Measurements from ENCODE around the gene CRB3. TPM values are rescaled to one million over a fixed set of nuclear protein-coding genes. Genes with fewer than 3 reads are reported as not detected.

CRB3 gene
- total RNA-seq, 1 experiment from 2014 or later = not detected

- H3K36me3 ChIP-seq = no peaks in the 10 kb centered on the region
- no peaks in the 10 kb centered on the region for H3K4me1 ChIP-seq (replicated peaks)
- DNase-seq (ENCODE audit: low read depth in 1 of 2, low spot score in 2 of 2) = no peak
- H3K27me3 ChIP-seq (replicated peaks) = peaks cover 25% of the 10 kb centered on the region
- H3K9me3 ChIP-seq (replicated peaks) = no peaks in the 10 kb centered on the region
- H3K4me3 ChIP-seq = no peak overlapping the region
- no peak overlapping the region for H3K27ac ChIP-seq
Observed at GRCh38 chr19:6482343-6482686, 18.2 kb downstream of the CRB3 start.

GRCh38 chr19:6483235-6483634, 19.2 kb downstream of the CRB3 start:
- no peak for DNase-seq (ENCODE audit: low read depth in 1 of 2, low spot score in 2 of 2)
- no peak overlapping the region for H3K27ac ChIP-seq
- no peaks in the 10 kb centered on the region for H3K36me3 ChIP-seq
- no peaks in the 10 kb centered on the region for H3K9me3 ChIP-seq (replicated peaks)
- peaks cover 25% of the 10 kb centered on the region for H3K27me3 ChIP-seq (replicated peaks)
- H3K4me3 ChIP-seq = no peak overlapping the region
- H3K4me1 ChIP-seq (replicated peaks) = no peaks in the 10 kb centered on the region

- Histone ChIP-seq H3K4me1 (replicated peaks) (no peaks in the 10 kb centered on the region), H3K36me3 (no peaks in the 10 kb centered on the region), H3K9me3 (replicated peaks) (no peaks in the 10 kb centered on the region), H3K4me3 (no peak overlapping the region), H3K27me3 (replicated peaks) (peaks cover 20% of the 10 kb centered on the region), H3K27ac (no peak overlapping the region)
- DNase-seq (ENCODE audit: low read depth in 1 of 2, low spot score in 2 of 2) = no peak
Observed at GRCh38 chr19:6484230-6484629, 20.2 kb downstream of the CRB3 start.

GRCh38 chr19:6484831-6485230, 20.8 kb downstream of the CRB3 start:
- no peak overlapping the region for H3K27ac ChIP-seq
- H3K27me3 ChIP-seq (replicated peaks) = peaks cover 18% of the 10 kb centered on the region
- no peaks in the 10 kb centered on the region for H3K36me3 ChIP-seq
- H3K4me1 ChIP-seq (replicated peaks) = no peaks in the 10 kb centered on the region
- no peaks in the 10 kb centered on the region for H3K9me3 ChIP-seq (replicated peaks)
- H3K4me3 ChIP-seq = no peak overlapping the region
- DNase-seq (ENCODE audit: low read depth in 1 of 2, low spot score in 2 of 2) = no peak

DNA sequence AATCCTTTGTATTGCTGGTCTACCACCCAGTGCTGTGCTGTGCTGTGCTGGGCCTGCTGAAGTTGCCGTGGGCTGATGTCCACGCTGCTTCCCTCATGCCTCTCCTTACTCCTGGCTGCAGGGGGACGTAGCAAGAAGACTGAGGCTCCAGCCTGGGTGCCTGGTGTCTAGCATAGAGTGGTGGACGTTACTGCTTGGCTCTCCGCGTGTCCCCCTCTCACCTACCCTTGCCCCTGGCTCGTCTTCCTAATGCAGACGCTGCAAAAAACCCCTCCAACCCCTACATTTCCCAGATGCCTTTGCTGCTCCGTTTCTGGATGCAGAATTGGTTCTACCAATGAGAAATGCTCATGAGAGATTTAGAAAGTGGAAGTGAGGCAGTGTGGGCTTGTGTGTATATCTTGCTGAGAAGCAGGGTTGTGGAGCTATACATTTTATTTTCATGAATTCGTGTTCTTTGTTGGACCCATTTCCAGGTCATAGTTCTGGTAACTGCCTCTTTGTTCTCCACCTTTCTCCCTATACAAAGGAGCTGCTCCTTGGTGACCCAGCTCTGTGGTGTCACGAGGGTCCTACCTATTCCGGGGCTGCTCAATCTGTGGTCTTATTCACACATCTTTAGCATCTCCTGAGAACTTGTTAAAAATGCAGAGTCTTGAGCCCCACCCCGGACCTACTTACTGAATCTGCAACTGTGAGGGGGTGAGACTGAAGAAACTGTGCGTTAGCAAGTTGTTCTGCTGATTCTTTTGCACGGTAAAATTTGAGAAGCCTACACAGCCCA, 25.4 kb downstream of the CRB3 start:
- H3K36me3 ChIP-seq = no peaks in the 10 kb centered on the region
- H3K9me3 ChIP-seq (replicated peaks) = no peaks in the 10 kb centered on the region; the same call in 1 of the 2 replicates
- DNase-seq (ENCODE audit: low read depth in 1 of 2, low spot score in 2 of 2) = no peak

DNA sequence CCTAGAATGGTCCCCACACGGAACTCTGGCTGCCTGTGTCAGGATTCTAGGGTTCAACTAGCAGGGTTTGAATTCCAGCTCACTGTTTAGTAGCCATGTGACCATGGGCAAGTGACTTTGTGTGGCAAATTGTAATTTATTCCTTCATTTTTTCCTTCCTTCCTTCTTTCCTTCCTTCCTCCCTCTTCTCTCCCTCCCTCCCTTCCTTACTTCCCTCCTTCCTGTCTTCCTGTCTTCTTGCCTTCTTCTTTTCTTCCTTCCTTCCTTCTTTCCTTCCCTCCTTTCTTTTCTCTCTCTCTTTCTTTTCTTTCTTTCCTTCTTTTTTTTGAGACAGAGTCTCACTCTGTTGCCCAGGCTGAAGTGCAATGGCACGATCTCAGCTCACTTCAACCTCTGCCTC, 26.1 kb downstream of the CRB3 start:
- Histone ChIP-seq H3K9me3 (replicated peaks) (no peaks in the 10 kb centered on the region; the same call in 1 of the 2 replicates), H3K36me3 (no peaks in the 10 kb centered on the region), H3K27me3 (replicated peaks) (no peaks in the 10 kb centered on the region), H3K4me1 (replicated peaks) (no peaks in the 10 kb centered on the region), H3K4me3 (no peak overlapping the region), H3K27ac (no peak overlapping the region)
- DNase-seq (ENCODE audit: low read depth in 1 of 2, low spot score in 2 of 2) = no peak

More for the DNA sequence above, 25.4 kb downstream of the CRB3 start:
- H3K27ac ChIP-seq = no peak overlapping the region
- H3K4me1 ChIP-seq (replicated peaks) = no peaks in the 10 kb centered on the region
- H3K27me3 ChIP-seq (replicated peaks) = no peaks in the 10 kb centered on the region
- H3K4me3 ChIP-seq = no peak overlapping the region

- H3K9me3 ChIP-seq (replicated peaks) = no peaks in the 10 kb centered on the region; the same call in 1 of the 2 replicates
- no peaks in the 10 kb centered on the region for H3K4me1 ChIP-seq (replicated peaks)
- no peak overlapping the region for H3K4me3 ChIP-seq
- H3K36me3 ChIP-seq = no peaks in the 10 kb centered on the region
- no peaks in the 10 kb centered on the region for H3K27me3 ChIP-seq (replicated peaks)
- no peak overlapping the region for H3K27ac ChIP-seq
- no peak for DNase-seq (ENCODE audit: low read depth in 1 of 2, low spot score in 2 of 2)
Observed at GRCh38 chr19:6491802-6492592, 27.9 kb downstream of the CRB3 start.

- Histone ChIP-seq H3K4me3 (no peak overlapping the region), H3K9me3 (replicated peaks) (no peaks in the 10 kb centered on the region; the same call in 1 of the 2 replicates), H3K4me1 (replicated peaks) (no peaks in the 10 kb centered on the region), H3K27ac (no peak overlapping the region), H3K36me3 (no peaks in the 10 kb centered on the region), H3K27me3 (replicated peaks) (no peaks in the 10 kb centered on the region; the same call in 1 of the 2 replicates)
- DNase-seq (ENCODE audit: low read depth in 1 of 2, low spot score in 2 of 2) = no peak
Observed at GRCh38 chr19:6494438-6495036, 30.5 kb downstream of the CRB3 start.

- Histone ChIP-seq H3K9me3 (replicated peaks) (no peaks in the 10 kb centered on the region; the same call in 1 of the 2 replicates), H3K27ac (no peak overlapping the region), H3K4me1 (replicated peaks) (no peaks in the 10 kb centered on the region), H3K4me3 (no peak overlapping the region), H3K27me3 (replicated peaks) (peaks cover 4% of the 10 kb centered on the region), H3K36me3 (no peaks in the 10 kb centered on the region)
- DNase-seq (ENCODE audit: low read depth in 1 of 2, low spot score in 2 of 2) = no peak
Observed at GRCh38 chr19:6495947-6496346, 31.9 kb downstream of the CRB3 start.

GRCh38 chr19:6498294-6499036, 34.4 kb downstream of the CRB3 start:
- Histone ChIP-seq H3K4me1 (replicated peaks) (no peaks in the 10 kb centered on the region), H3K4me3 (no peak overlapping the region), H3K9me3 (replicated peaks) (no peaks in the 10 kb centered on the region), H3K27ac (no peak overlapping the region), H3K36me3 (no peaks in the 10 kb centered on the region), H3K27me3 (replicated peaks) (peaks cover 18% of the 10 kb centered on the region)
- no peak for DNase-seq (ENCODE audit: low read depth in 1 of 2, low spot score in 2 of 2)

DNA sequence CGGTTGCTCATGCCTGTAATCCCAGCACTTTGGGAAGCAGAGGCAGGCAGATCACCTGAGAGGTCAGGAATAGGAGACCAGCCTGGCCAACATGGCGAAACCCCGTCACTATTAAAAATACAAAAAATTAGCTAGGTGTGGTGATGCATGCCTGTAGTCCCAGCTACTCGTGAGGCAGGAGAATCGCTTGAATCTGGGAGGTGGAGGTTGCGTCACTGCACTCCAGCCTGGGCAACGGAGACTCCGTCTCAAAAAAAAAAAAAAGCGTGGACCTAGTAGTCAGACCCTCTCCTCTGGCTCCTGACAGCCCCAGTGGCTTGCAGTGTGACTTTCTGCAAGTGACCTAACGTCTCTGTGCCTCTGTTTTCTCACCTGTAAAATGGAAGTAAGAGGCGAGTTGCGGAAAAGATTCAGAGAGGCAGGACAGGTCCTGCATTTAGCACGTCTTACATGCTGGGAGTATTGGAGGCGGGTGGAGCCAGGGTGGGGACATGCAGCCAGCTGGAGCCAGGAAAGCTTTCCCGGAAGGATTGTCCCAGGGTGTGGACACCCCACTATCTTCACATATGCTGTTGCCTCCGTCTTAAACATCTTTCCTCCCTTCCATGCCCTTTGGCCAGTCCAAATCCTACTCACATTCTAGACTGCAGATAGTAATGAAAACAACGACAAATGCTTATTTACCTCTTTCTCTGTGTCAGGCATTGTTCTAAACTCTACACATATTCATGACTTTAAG, 35.1 kb downstream of the CRB3 start:
- peaks cover 18% of the 10 kb centered on the region for H3K27me3 ChIP-seq (replicated peaks)
- H3K4me3 ChIP-seq = no peak overlapping the region
- no peaks in the 10 kb centered on the region for H3K9me3 ChIP-seq (replicated peaks)
- no peaks in the 10 kb centered on the region for H3K36me3 ChIP-seq
- DNase-seq (ENCODE audit: low read depth in 1 of 2, low spot score in 2 of 2) = no peak
- no peaks in the 10 kb centered on the region for H3K4me1 ChIP-seq (replicated peaks)
- H3K27ac ChIP-seq = no peak overlapping the region

GRCh38 chr19:6500837-6501739, 37.0 kb downstream of the CRB3 start:
- DNase-seq (ENCODE audit: low read depth in 1 of 2, low spot score in 2 of 2) = no peak
- Histone ChIP-seq H3K4me1 (replicated peaks) (no peaks in the 10 kb centered on the region), H3K27me3 (replicated peaks) (peaks cover 18% of the 10 kb centered on the region), H3K9me3 (replicated peaks) (no peaks in the 10 kb centered on the region), H3K27ac (no peak overlapping the region), H3K36me3 (no peaks in the 10 kb centered on the region), H3K4me3 (no peak overlapping the region)
